ENCODE results near the gene HERC2. TPM values are rescaled to one million over a fixed set of nuclear protein-coding genes. Genes with fewer than 3 reads are reported as not detected.
"Not testable (repeated sequence)": the region's sequence is repeated elsewhere in the genome, so short reads cannot be mapped to it uniquely, and the experiment has no call there.

The HERC2 gene
- total and polyA plus RNA-seq, 9 of the 15 experiments (the other 6 are each of a cell fraction or from before 2014, with no cell fraction given) = 10.6 to 84.0 (median 42.6) TPM

DNA sequence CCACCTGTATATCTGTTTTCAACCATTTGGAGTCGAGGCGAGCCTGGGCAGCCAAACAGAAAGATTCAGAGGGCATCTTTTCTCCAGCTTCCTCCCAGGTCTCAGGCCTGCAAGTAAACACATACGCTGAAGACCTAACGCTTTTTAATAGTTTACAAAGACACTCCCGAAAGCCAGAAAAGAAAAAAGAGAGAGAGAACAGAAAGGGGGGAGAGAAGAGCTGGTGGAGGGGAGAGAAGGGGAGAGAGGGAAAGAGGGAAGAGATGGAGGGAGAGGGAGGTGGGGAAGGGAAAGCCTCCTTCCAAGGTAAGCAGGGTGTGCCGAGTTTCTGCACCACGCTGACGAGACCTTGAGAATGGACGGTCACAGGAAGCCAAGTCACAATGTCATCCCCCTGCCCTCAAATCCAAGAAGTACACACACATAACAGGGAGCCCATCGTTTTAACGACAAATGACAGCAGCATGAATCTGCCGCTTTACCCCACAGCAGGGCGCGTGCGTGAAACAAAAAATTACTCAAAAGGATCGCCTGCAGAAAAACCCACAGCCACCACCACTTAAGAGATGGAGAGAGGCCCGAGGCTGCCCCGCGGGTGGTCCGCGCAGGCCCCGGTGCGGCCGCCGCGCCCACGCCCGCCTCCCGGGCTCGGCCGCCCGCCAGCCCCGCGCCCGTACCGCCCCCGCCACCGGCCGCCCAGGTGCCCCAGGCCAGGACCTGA is 461 bp downstream of the HERC2 start:
- POLR2A ChIA-PET; H3K27me3 ChIP-seq (ENCODE audit: control insufficient read depth in 2 of 2, insufficient read depth in 2 of 2, low read length in 2 of 2); H4K20me1 ChIP-seq (replicated peaks; ENCODE audit: control insufficient read depth, insufficient read depth, low read length); H3K27ac ChIP-seq (ENCODE audit: extremely low read depth, low read depth, low read length); ATAC-seq; in situ Hi-C loops (cut with MboI); H3K9me3 ChIP-seq (replicated peaks; ENCODE audit: control insufficient read depth, insufficient read depth, low read depth, low read length); H2AFZ ChIP-seq (ENCODE audit: low read depth, low read length); DNase-seq (ENCODE audit: extremely low read depth in 1 of 4, low spot score in 3 of 4); H3K4me2 ChIP-seq (ENCODE audit: insufficient read depth, low read length); BruUV-seq (replicated peaks); H3K4me1 ChIP-seq (replicated peaks in 1 of 2; ENCODE audit: control insufficient read depth in 2 of 2, insufficient read depth in 2 of 2, low read length in 2 of 2); H3K9me1 ChIP-seq (ENCODE audit: control insufficient read depth, insufficient read depth, low read length); intact Hi-C loops (cut with micrococcal nuclease); CTCF ChIA-PET (ENCODE audit: low intra/inter-chr PET ratio); FAIRE-seq: not testable (repeated sequence)
- Histone ChIP-seq H3K4me3 (peak overlapping the region; percentile 37), H3K36me3 (ENCODE audit: control insufficient read depth, insufficient read depth, low read length) (peaks cover 17% of the 10 kb centered on the region; the same call in 2 of the 3 replicates), H3K79me2 (ENCODE audit: control insufficient read depth, insufficient read depth, low read length) (peaks cover 24% of the 10 kb centered on the region), H3K9ac (ENCODE audit: insufficient read depth in 1 of 2, low read depth in 2 of 2, low read length in 2 of 2) (peak overlapping the region in 1 of 2 experiments; percentile 30; a peak in 2 of 4 replicates)
- 0% methylated on average over 10 of the region's 39 CpGs for WGBS (ENCODE audit: insufficient coverage, low coverage, missing lambda C conversion rate)

GRCh38 chr15:28319725-28320124 is 2.3 kb downstream of the HERC2 start:
- H3K4me3 ChIP-seq; POLR2A ChIA-PET; intact Hi-C loops (cut with micrococcal nuclease); BruUV-seq (replicated peaks); H2AFZ ChIP-seq (ENCODE audit: low read depth, low read length); CTCF ChIA-PET (ENCODE audit: low intra/inter-chr PET ratio); H3K4me2 ChIP-seq (ENCODE audit: insufficient read depth, low read length); H3K9me3 ChIP-seq (replicated peaks; ENCODE audit: control insufficient read depth, insufficient read depth, low read depth, low read length); in situ Hi-C loops (cut with MboI); H3K4me1 ChIP-seq (replicated peaks in 1 of 2; ENCODE audit: control insufficient read depth in 2 of 2, insufficient read depth in 2 of 2, low read length in 2 of 2); ATAC-seq; H3K9me1 ChIP-seq (ENCODE audit: control insufficient read depth, insufficient read depth, low read length); FAIRE-seq; H3K27ac ChIP-seq (ENCODE audit: extremely low read depth, low read depth, low read length); H4K20me1 ChIP-seq (replicated peaks; ENCODE audit: control insufficient read depth, insufficient read depth, low read length); DNase-seq (ENCODE audit: extremely low read depth in 1 of 4, low spot score in 3 of 4); H3K27me3 ChIP-seq (ENCODE audit: control insufficient read depth in 2 of 2, insufficient read depth in 2 of 2, low read length in 2 of 2); H3K9ac ChIP-seq (ENCODE audit: insufficient read depth in 1 of 2, low read depth in 2 of 2, low read length in 2 of 2): not testable (repeated sequence)
- Histone ChIP-seq H3K79me2 (ENCODE audit: control insufficient read depth, insufficient read depth, low read length) (peaks cover 33% of the 10 kb centered on the region), H3K36me3 (ENCODE audit: control insufficient read depth, insufficient read depth, low read length) (peaks cover 26% of the 10 kb centered on the region)
- whole genome bisulfite sequencing (ENCODE audit: insufficient coverage, low coverage, missing lambda C conversion rate) = 95% methylated on average over 1 of the region's 1 CpG

- H3K4me2 ChIP-seq (ENCODE audit: insufficient read depth, low read length); H3K9me1 ChIP-seq (ENCODE audit: control insufficient read depth, insufficient read depth, low read length); H3K27me3 ChIP-seq (ENCODE audit: control insufficient read depth in 2 of 2, insufficient read depth in 2 of 2, low read length in 2 of 2); H3K4me1 ChIP-seq (replicated peaks in 1 of 2; ENCODE audit: control insufficient read depth in 2 of 2, insufficient read depth in 2 of 2, low read length in 2 of 2); POLR2A ChIA-PET; H3K9me3 ChIP-seq (replicated peaks; ENCODE audit: control insufficient read depth, insufficient read depth, low read depth, low read length); FAIRE-seq; H4K20me1 ChIP-seq (replicated peaks; ENCODE audit: control insufficient read depth, insufficient read depth, low read length); H3K9ac ChIP-seq (ENCODE audit: insufficient read depth in 1 of 2, low read depth in 2 of 2, low read length in 2 of 2); in situ Hi-C loops (cut with MboI); H2AFZ ChIP-seq (ENCODE audit: low read depth, low read length); H3K4me3 ChIP-seq; ATAC-seq; intact Hi-C loops (cut with micrococcal nuclease); CTCF ChIA-PET (ENCODE audit: low intra/inter-chr PET ratio); BruUV-seq (replicated peaks); H3K27ac ChIP-seq (ENCODE audit: extremely low read depth, low read depth, low read length); DNase-seq (ENCODE audit: extremely low read depth in 1 of 4, low spot score in 3 of 4): not testable (repeated sequence)
- peaks cover 39% of the 10 kb centered on the region for H3K79me2 ChIP-seq (ENCODE audit: control insufficient read depth, insufficient read depth, low read length)
- peaks cover 32% of the 10 kb centered on the region for H3K36me3 ChIP-seq (ENCODE audit: control insufficient read depth, insufficient read depth, low read length)
- no CpG with 5 or more reads among the region's 3 CpGs for WGBS (ENCODE audit: insufficient coverage, low coverage, missing lambda C conversion rate)
These were observed 3.2 kb downstream of the HERC2 start for GRCh38 chr15:28318828-28319227.

DNA sequence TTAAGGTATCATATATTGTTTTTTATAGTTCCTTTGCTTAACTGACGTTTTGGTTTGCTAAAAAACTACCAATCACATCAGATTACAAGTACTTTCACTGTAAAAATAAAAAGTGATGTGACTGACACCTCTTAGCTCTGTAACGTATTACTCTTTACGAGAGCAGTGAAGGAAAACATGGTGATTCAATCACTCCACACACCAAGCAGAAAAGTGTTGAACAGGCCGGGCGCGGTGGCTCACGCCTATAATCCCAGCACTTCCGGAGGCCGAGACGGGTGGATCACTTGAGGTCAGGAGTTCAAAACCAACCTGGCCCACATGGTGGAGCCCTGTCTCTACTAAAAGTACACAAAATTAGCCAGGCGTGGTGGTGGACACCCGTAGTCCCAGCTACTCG is 3.9 kb downstream of the HERC2 start:
- H4K20me1 ChIP-seq (replicated peaks; ENCODE audit: control insufficient read depth, insufficient read depth, low read length); in situ Hi-C loops (cut with MboI); H3K4me2 ChIP-seq (ENCODE audit: insufficient read depth, low read length); H3K4me3 ChIP-seq; H3K27me3 ChIP-seq (ENCODE audit: control insufficient read depth in 2 of 2, insufficient read depth in 2 of 2, low read length in 2 of 2); intact Hi-C loops (cut with micrococcal nuclease); H3K27ac ChIP-seq (ENCODE audit: extremely low read depth, low read depth, low read length); H3K9ac ChIP-seq (ENCODE audit: insufficient read depth in 1 of 2, low read depth in 2 of 2, low read length in 2 of 2); DNase-seq (ENCODE audit: extremely low read depth in 1 of 4, low spot score in 3 of 4); POLR2A ChIA-PET; ATAC-seq; BruUV-seq (replicated peaks); FAIRE-seq; CTCF ChIA-PET (ENCODE audit: low intra/inter-chr PET ratio); H3K9me1 ChIP-seq (ENCODE audit: control insufficient read depth, insufficient read depth, low read length); H3K9me3 ChIP-seq (replicated peaks; ENCODE audit: control insufficient read depth, insufficient read depth, low read depth, low read length); H3K4me1 ChIP-seq (replicated peaks in 1 of 2; ENCODE audit: control insufficient read depth in 2 of 2, insufficient read depth in 2 of 2, low read length in 2 of 2); H2AFZ ChIP-seq (ENCODE audit: low read depth, low read length): not testable (repeated sequence)
- WGBS (ENCODE audit: insufficient coverage, low coverage, missing lambda C conversion rate) = 88% methylated on average over 10 of the region's 13 CpGs
- peaks cover 42% of the 10 kb centered on the region for H3K79me2 ChIP-seq (ENCODE audit: control insufficient read depth, insufficient read depth, low read length)
- peaks cover 35% of the 10 kb centered on the region for H3K36me3 ChIP-seq (ENCODE audit: control insufficient read depth, insufficient read depth, low read length)
